ENCODE data around the gene IGSF21. TPM values are rescaled to one million over a fixed set of nuclear protein-coding genes. Genes with fewer than 3 reads are reported as not detected.
A peak's percentile ranks its signal among the peaks of the same experiment; 100 is the strongest.

Gene IGSF21
- total RNA-seq, 1 experiment from 2014 or later, result 5.2 TPM

GRCh38 chr1:18157968-18158367, 50.4 kb downstream of the IGSF21 start:
- H3K14ac ChIP-seq (ENCODE audit: insufficient read depth, low read length), result no peak overlapping the region
- WGBS (ENCODE audit: extremely low coverage, insufficient read length, low lambda C conversion rate), result no CpG with 5 or more reads among the region's 7 CpGs
- no peak overlapping the region for H3K4me2 ChIP-seq (ENCODE audit: insufficient read depth, insufficient read length, low read length)
- H2AK5ac ChIP-seq (ENCODE audit: insufficient read length, low read length), result no peak overlapping the region
- no peaks in the 10 kb centered on the region for H3K4me1 ChIP-seq (ENCODE audit: insufficient read depth, low read length)
- no peaks in the 10 kb centered on the region for H3K23me2 ChIP-seq (ENCODE audit: insufficient read length, low read depth, low read length, poor library complexity, severe bottlenecking)
- no peak overlapping the region for H3K9ac ChIP-seq (ENCODE audit: extremely low read depth, insufficient read length, low read length)
- H3K4me3 Mint-ChIP-seq, result no peak overlapping the region
- no peak for DNase-seq
- peaks cover 5 to 16% of the 10 kb centered on the region in 2 experiments; a peak in 3 of 4 replicates for H3K4me1 Mint-ChIP-seq
- no peak overlapping the region for H3K27ac ChIP-seq (ENCODE audit: insufficient read length, low read depth, low read length)
- no peaks in the 10 kb centered on the region for H3K79me1 ChIP-seq (ENCODE audit: insufficient read depth, low read depth, low read length, poor library complexity, severe bottlenecking)
- peaks cover 0 to 5% (median 2%) of the 10 kb centered on the region in 3 experiments; a peak in 4 of 7 replicates for H3K36me3 Mint-ChIP-seq (ENCODE audit: insufficient read depth in 1 of 3, low read depth in 3 of 3)
- TF ChIP-seq, protein P1, sequence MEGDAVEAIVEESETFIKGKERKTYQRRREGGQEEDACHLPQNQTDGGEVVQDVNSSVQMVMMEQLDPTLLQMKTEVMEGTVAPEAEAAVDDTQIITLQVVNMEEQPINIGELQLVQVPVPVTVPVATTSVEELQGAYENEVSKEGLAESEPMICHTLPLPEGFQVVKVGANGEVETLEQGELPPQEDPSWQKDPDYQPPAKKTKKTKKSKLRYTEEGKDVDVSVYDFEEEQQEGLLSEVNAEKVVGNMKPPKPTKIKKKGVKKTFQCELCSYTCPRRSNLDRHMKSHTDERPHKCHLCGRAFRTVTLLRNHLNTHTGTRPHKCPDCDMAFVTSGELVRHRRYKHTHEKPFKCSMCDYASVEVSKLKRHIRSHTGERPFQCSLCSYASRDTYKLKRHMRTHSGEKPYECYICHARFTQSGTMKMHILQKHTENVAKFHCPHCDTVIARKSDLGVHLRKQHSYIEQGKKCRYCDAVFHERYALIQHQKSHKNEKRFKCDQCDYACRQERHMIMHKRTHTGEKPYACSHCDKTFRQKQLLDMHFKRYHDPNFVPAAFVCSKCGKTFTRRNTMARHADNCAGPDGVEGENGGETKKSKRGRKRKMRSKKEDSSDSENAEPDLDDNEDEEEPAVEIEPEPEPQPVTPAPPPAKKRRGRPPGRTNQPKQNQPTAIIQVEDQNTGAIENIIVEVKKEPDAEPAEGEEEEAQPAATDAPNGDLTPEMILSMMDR (conservative IDR thresholded peaks at IDR 0.05), result peak; percentile 29; the same call in 1 of the 3 replicates
- no peak overlapping the region for H2BK15ac ChIP-seq (ENCODE audit: low read depth, low read length)
- no peaks in the 10 kb centered on the region for H3K9me3 Mint-ChIP-seq
- no peak overlapping the region for H4K8ac ChIP-seq (replicated peaks; ENCODE audit: insufficient read length, low read depth, low read length)
- H3K23ac ChIP-seq (ENCODE audit: insufficient read length, low read depth, low read length), result no peak overlapping the region
- no peak overlapping the region for H2BK5ac ChIP-seq (ENCODE audit: insufficient read length, low read length)
- no peaks in the 10 kb centered on the region; the same call in 1 of the 2 replicates for H3K27me3 Mint-ChIP-seq (ENCODE audit: low read depth)
- H2BK120ac ChIP-seq (ENCODE audit: low read depth, low read length, poor library complexity, severe bottlenecking), result no peak overlapping the region
- no peak overlapping the region for H4K91ac ChIP-seq (ENCODE audit: insufficient read length, low read depth, low read length)
- no peaks in the 10 kb centered on the region for H3K79me2 ChIP-seq (ENCODE audit: insufficient read depth, low read length)
- H4K20me1 ChIP-seq (ENCODE audit: control insufficient read depth, insufficient read depth, insufficient read length), result no peaks in the 10 kb centered on the region
- no peak overlapping the region for H2BK12ac ChIP-seq (ENCODE audit: insufficient read length, low read depth, low read length)
- H3K4ac ChIP-seq (ENCODE audit: low read depth, low read length), result no peak overlapping the region
- no peak overlapping the region for H3K18ac ChIP-seq (ENCODE audit: insufficient read length, low read depth, low read length)
- H3K27ac Mint-ChIP-seq, result no peak overlapping the region
- H4K5ac ChIP-seq (ENCODE audit: insufficient read length, low read depth, low read length), result no peak overlapping the region
- no peak overlapping the region for H3T11ph ChIP-seq (ENCODE audit: low read length)
- no peak overlapping the region for H2AFZ ChIP-seq (ENCODE audit: low read length)
- no peaks in the 10 kb centered on the region for H3K9me3 ChIP-seq (ENCODE audit: control insufficient read depth, low read depth, low read length)
- H3K56ac ChIP-seq (ENCODE audit: insufficient read length, low read depth, low read length), result no peak overlapping the region
- H2BK20ac ChIP-seq (ENCODE audit: low read depth, low read length, poor library complexity, severe bottlenecking), result no peak overlapping the region
- H3K27me3 ChIP-seq (ENCODE audit: insufficient read depth, low read length), result no peaks in the 10 kb centered on the region

Measured in H9 (cell line).